ENCODE measurements around the gene TIPARP.

DNA sequence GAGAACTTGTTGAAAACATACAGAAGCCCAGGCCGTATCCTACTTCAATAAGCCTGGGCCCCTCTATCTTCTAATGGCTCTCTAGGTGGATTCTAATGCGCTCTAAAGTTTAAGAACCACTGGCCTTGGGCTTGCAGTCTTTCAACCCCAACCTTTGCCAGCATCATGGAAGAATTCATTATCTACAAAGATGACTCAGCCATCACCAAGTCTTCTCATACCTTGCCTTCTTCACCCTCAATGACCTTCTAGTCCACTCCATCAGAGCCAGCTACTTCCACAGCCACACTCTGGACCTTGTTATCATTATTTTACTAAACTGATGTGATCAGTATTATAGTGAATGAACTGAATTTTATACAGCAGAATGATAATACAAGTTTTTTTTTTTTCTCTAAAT, 16.9 kb upstream of the TIPARP start:
- TF ChIP-seq EZH2 (optimal IDR thresholded peaks at IDR 0.05; ENCODE audit: low read depth, low read length) (no peak), EZH2phosphoT487 (IDR thresholded peaks at IDR 0.05; ENCODE audit: low read length) (no peak)
- TF ChIP-seq, protein P1, sequence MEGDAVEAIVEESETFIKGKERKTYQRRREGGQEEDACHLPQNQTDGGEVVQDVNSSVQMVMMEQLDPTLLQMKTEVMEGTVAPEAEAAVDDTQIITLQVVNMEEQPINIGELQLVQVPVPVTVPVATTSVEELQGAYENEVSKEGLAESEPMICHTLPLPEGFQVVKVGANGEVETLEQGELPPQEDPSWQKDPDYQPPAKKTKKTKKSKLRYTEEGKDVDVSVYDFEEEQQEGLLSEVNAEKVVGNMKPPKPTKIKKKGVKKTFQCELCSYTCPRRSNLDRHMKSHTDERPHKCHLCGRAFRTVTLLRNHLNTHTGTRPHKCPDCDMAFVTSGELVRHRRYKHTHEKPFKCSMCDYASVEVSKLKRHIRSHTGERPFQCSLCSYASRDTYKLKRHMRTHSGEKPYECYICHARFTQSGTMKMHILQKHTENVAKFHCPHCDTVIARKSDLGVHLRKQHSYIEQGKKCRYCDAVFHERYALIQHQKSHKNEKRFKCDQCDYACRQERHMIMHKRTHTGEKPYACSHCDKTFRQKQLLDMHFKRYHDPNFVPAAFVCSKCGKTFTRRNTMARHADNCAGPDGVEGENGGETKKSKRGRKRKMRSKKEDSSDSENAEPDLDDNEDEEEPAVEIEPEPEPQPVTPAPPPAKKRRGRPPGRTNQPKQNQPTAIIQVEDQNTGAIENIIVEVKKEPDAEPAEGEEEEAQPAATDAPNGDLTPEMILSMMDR (IDR thresholded peaks at IDR 0.05; ENCODE audit: low read length), result no peak

All from MM.1S (cell line).